NB4 (cell line): ENCODE measurements around the gene SKAP2.

ENCODE experiments used
- DNase-seq: peaks from one replicate; pipeline ENCODE4 v3.0.0; 2010; ENCODE audit warnings: low read depth
- H3K4me3 ChIP-seq: one replicate; pipeline ENCODE4 v1.5.1; 2011; ENCODE audit warnings: mild to moderate bottlenecking, low read depth, low read length, moderate library complexity
- CTCF ChIP-seq: IDR thresholded peaks from one replicate; pipeline ENCODE4 v1.5.1; 2012; ENCODE audit warnings: low read depth, low read length
- MAX ChIP-seq: IDR thresholded peaks from 2 replicates; pipeline ENCODE4 v1.6.1; 2011; ENCODE audit warnings: low read depth, low read length
- MYC ChIP-seq: IDR thresholded peaks from 2 replicates; pipeline ENCODE4 v1.6.1; 2011; ENCODE audit warnings: low read depth, low read length
- POLR2A ChIP-seq: IDR thresholded peaks from 2 replicates; pipeline ENCODE4 v1.6.1; 2011; ENCODE audit warnings: mild to moderate bottlenecking; ENCODE audit not compliant: insufficient read length; ENCODE audit errors: extremely low read depth

The SKAP2 gene

GRCh38 chr7:26630361-26630760, 234.0 kb downstream of the SKAP2 start:
- DNase-seq, result no peak
- TF ChIP-seq CTCF, result no peak
- TF ChIP-seq MAX, result no peak
- TF ChIP-seq MYC, result no peak
- no peak for TF ChIP-seq POLR2A
- H3K4me3 ChIP-seq, result no peak overlapping the region

DNA sequence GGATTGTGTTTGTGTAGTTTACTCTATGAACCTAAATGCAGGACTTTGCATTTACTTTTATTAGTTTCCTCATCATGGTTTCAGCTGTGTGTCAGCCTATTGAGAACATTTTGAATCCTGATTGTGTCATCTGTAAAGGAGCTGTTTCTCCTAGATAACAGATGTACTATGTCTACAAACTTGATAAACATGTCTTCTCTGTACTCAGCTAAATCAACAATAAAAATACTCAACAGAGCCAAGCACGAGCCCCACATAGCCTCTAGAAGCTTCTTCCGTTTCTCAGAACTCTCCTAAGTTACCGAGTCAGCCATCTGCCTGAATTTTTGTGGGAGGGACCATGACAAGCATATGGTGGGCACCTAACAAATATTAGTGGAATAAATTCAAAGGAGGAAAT, 234.7 kb downstream of the SKAP2 start:
- no peak overlapping the region for H3K4me3 ChIP-seq
- no peak for DNase-seq
- TF ChIP-seq MAX (no peak), MYC (no peak), CTCF (no peak), POLR2A (no peak)

DNA sequence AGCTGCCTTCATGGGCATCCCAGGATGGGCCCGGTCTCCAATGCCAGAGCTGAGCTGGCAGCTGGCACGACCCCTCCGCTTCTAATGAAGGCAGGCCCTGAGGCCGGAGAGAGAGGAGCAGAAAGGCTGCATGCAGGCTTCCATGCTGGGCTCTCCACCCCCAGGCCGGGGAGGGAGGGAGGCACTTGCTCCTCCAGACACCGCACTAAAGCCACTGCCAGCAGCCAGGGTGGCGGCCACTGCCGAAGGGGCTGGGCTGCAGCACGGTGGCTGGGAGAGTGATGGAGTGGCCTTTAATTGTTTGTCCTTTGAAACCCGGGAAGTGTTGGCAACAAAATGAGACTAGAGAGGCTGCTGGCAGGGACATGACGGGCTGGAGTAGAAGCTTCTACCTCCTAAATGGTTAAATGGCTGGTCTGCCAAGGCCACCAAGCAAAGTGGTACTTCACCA, 236.5 kb downstream of the SKAP2 start:
- H3K4me3 ChIP-seq, result no peak overlapping the region
- no peak for DNase-seq
- TF ChIP-seq MAX (no peak), MYC (no peak), POLR2A (no peak), CTCF (no peak)

DNA sequence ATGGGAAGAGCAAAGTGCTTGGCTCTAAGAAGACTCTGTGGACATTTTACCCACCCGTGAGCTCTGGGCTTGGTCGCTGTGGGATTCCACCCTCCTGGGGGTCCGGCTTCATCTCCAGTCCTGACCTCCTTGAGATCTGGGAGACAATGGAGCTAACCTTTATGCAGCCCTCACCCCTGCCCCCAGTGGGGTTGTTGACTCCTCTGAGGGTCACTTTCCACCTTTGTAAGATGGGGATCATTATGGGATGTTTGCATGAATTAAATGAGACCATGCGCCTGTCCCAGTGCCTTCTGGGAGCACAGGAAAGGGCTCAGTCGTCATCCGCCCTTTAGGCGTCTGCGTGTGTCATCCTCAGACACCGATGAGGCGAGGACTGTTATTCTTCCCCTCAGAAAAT, 237.2 kb downstream of the SKAP2 start:
- no peak for TF ChIP-seq MYC
- no peak for TF ChIP-seq POLR2A
- TF ChIP-seq CTCF, result no peak
- TF ChIP-seq MAX, result no peak
- DNase-seq, result no peak
- H3K4me3 ChIP-seq, result no peak overlapping the region

- H3K4me3 ChIP-seq, result no peak overlapping the region
- DNase-seq, result no peak
- no peak for TF ChIP-seq MYC
- TF ChIP-seq POLR2A, result no peak
- TF ChIP-seq CTCF, result no peak
- TF ChIP-seq MAX, result no peak
Observed at GRCh38 chr7:26626687-26627086, 237.7 kb downstream of the SKAP2 start.

GRCh38 chr7:26626156-26626555, 238.2 kb downstream of the SKAP2 start:
- TF ChIP-seq MAX (no peak), CTCF (no peak), POLR2A (no peak)
- no peak for DNase-seq
- H3K4me3 ChIP-seq, result no peak overlapping the region
